Lung (tissue), 12 donors: ENCODE results near the gene HS3ST2. TPM values are rescaled to one million over a fixed set of nuclear protein-coding genes. Genes with fewer than 3 reads are reported as not detected.

Source experiments
- ATAC-seq: fragments of 200-7000 bp; cut with Tn5 transposase; one replicate; pipeline ENCODE4 v1.9.1; 2020; ENCODE audit warnings: moderate number of reproducible peaks; ENCODE audit not compliant: insufficient read depth, low FRiP score
- DNase-seq, 3 donors: peaks; one replicate each; pipeline ENCODE4 v3.0.0-alpha.2; 2013 to 2017
- H3K27ac ChIP-seq, 2 donors: one replicate each; pipeline ENCODE4 v1.5.1; 2013; ENCODE audit warnings: mild to moderate bottlenecking in 2 of 2, moderate library complexity in 2 of 2, control low read depth in 1 of 2, inconsistent platforms in 1 of 2, low read depth in 1 of 2, low read length in 1 of 2
- H3K27me3 ChIP-seq, 3 donors: one replicate each; pipeline ENCODE4 v1.5.1; 2013; ENCODE audit warnings: low read length in 2 of 3; ENCODE audit not compliant: control insufficient read depth in 3 of 3, insufficient read depth in 3 of 3
- H3K36me3 ChIP-seq, 4 donors: one replicate each; pipeline ENCODE4 v1.5.1; 2013; ENCODE audit warnings: low read length in 4 of 4, mild to moderate bottlenecking in 1 of 4, moderate library complexity in 1 of 4; ENCODE audit not compliant: control insufficient read depth in 4 of 4, insufficient read depth in 4 of 4
- H3K4me1 ChIP-seq, 5 donors: one replicate each; pipeline ENCODE4 v1.5.1; 2013; ENCODE audit warnings: low read length in 5 of 5, mild to moderate bottlenecking in 2 of 5, moderate library complexity in 1 of 5; ENCODE audit not compliant: control insufficient read depth in 5 of 5, insufficient read depth in 5 of 5
- H3K4me3 ChIP-seq: one replicate; pipeline ENCODE4 v1.5.1; 2013; ENCODE audit warnings: mild to moderate bottlenecking, control low read depth, moderate library complexity
- H3K9ac ChIP-seq, 2 donors: one replicate each; pipeline ENCODE4 v1.5.1; 2013; ENCODE audit warnings: low read length in 2 of 2, control low read depth in 1 of 2; ENCODE audit not compliant: insufficient read depth in 1 of 2
- H3K9me3 ChIP-seq, 4 donors: one replicate each; pipeline ENCODE4 v1.5.1; 2013; ENCODE audit warnings: low read length in 3 of 4, mild to moderate bottlenecking in 1 of 4, moderate library complexity in 1 of 4; ENCODE audit not compliant: control insufficient read depth in 4 of 4, insufficient read depth in 3 of 4
- CTCF ChIP-seq: IDR thresholded peaks from 2 replicates; pipeline ENCODE4 v1.5.1; 2012; ENCODE audit warnings: mild to moderate bottlenecking; ENCODE audit errors: control extremely low read depth, extremely low read depth
- WGBS, 2 donors: extraction: QIAGEN DNeasy Blood & Tissue Kit; methylation state at CpG; one replicate each; pipeline ENCODE4 v1.1.7; 2013; 5-methylcytosine and 5-hydroxymethylcytosine counted together
- polyA plus RNA-seq, 2 donors: library from polyadenylated mRNA; stranded (reverse); fragments of 200-250 nt; gene quantifications; one replicate each; pipeline ENCODE4 v1.2.1, GENCODE V29; 2013
- total RNA-seq, 2 donors: library from RNA; depleted of rRNA in 1 of 2; stranded (reverse); fragments of >200 nt in 1 of 2; gene quantifications; one replicate each; pipeline ENCODE4 v1.2.1, GENCODE V29; 2014 to 2021
- donor health status: control.
- donor health status: control.
- donor health status: Bipolar disorder and iron deficiency.
- donor health status: healthy.
- donor health status: DM: yes; HTN: yes; CAD: no.

HS3ST2 gene
- total and polyA plus RNA-seq, 4 donors = 0.31 to 5.6 (median 1.3) TPM

- H3K9me3 ChIP-seq = peaks cover 0 to 16% (median 0%) of the 10 kb centered on the region in 4 donors
- no peak overlapping the region for H3K4me3 ChIP-seq
- ATAC-seq (no peak), DNase-seq (peak; percentile 64 to 75 (median 73))
- WGBS, 2 donors = 3% methylated on average over 53 to 59 of the region's 59 CpGs
- peaks cover 0 to 17% (median 0%) of the 10 kb centered on the region in 5 donors for H3K4me1 ChIP-seq
- H3K36me3 ChIP-seq = no peaks in the 10 kb centered on the region
- no peak for TF ChIP-seq CTCF
- H3K27ac ChIP-seq = no peak overlapping the region
- H3K27me3 ChIP-seq = peaks cover 17 to 40% (median 25%) of the 10 kb centered on the region in 3 donors
- no peak overlapping the region for H3K9ac ChIP-seq
Observed at GRCh38 chr16:22813223-22813947, 577 bp upstream of the HS3ST2 start.

GRCh38 chr16:22814711-22815105 is 746 bp downstream of the HS3ST2 start:
- Histone ChIP-seq H3K4me1 (peaks cover 0 to 17% (median 0%) of the 10 kb centered on the region in 5 donors), H3K27ac (no peak overlapping the region), H3K9me3 (peaks cover 0 to 16% (median 0%) of the 10 kb centered on the region in 4 donors), H3K4me3 (peak overlapping the region; percentile 25), H3K9ac (no peak overlapping the region), H3K36me3 (no peaks in the 10 kb centered on the region), H3K27me3 (peaks cover 17 to 41% (median 25%) of the 10 kb centered on the region in 3 donors)
- ATAC-seq = no peak
- TF ChIP-seq CTCF = no peak
- DNase-seq = no peak
- 3 to 5% methylated on average over 40 to 41 of the region's 41 CpGs for WGBS, 2 donors

- no peak for TF ChIP-seq CTCF
- H3K27me3 ChIP-seq = peaks cover 17 to 41% (median 25%) of the 10 kb centered on the region in 3 donors
- DNase-seq (no peak), ATAC-seq (no peak)
- WGBS, 2 donors = 45 to 50% methylated on average over 5 of the region's 5 CpGs
- H3K9me3 ChIP-seq = peaks cover 0 to 16% (median 0%) of the 10 kb centered on the region in 4 donors
- peaks cover 0 to 17% (median 0%) of the 10 kb centered on the region in 5 donors for H3K4me1 ChIP-seq
- H3K27ac ChIP-seq = no peak overlapping the region
- H3K9ac ChIP-seq = no peak overlapping the region
- H3K36me3 ChIP-seq = no peaks in the 10 kb centered on the region
- no peak overlapping the region for H3K4me3 ChIP-seq
Observed at GRCh38 chr16:22815863-22816262, 1.9 kb downstream of the HS3ST2 start.
